ENCODE measurements around the gene ERBB4. TPM values are rescaled to one million over a fixed set of nuclear protein-coding genes. Genes with fewer than 3 reads are reported as not detected.

ERBB4 gene
- total RNA-seq, 1 experiment from 2014 or later = 0.04 TPM

GRCh38 chr2:211458974-211459373, 1079.6 kb downstream of the ERBB4 start:
- Histone ChIP-seq H4K5ac (ENCODE audit: insufficient read length, low read depth, low read length) (no peak overlapping the region), H4K91ac (ENCODE audit: insufficient read length, low read depth, low read length) (no peak overlapping the region), H3K4me2 (ENCODE audit: insufficient read depth, insufficient read length, low read length) (no peak overlapping the region), H4K8ac (replicated peaks; ENCODE audit: insufficient read length, low read depth, low read length) (no peak overlapping the region), H2AFZ (ENCODE audit: low read length) (no peak overlapping the region), H3K9ac (ENCODE audit: extremely low read depth, insufficient read length, low read length) (no peak overlapping the region), H3K4me1 (ENCODE audit: insufficient read depth, low read length) (no peaks in the 10 kb centered on the region; the same call in 1 of the 2 replicates), H2BK5ac (ENCODE audit: insufficient read length, low read length) (no peak overlapping the region), H3T11ph (ENCODE audit: low read length) (no peak overlapping the region), H3K79me2 (ENCODE audit: insufficient read depth, low read length) (no peaks in the 10 kb centered on the region), H3K9me3 (ENCODE audit: control insufficient read depth, low read depth, low read length) (no peaks in the 10 kb centered on the region), H3K79me1 (ENCODE audit: insufficient read depth, low read depth, low read length, poor library complexity, severe bottlenecking) (no peaks in the 10 kb centered on the region), H3K27me3 (ENCODE audit: insufficient read depth, low read length) (no peaks in the 10 kb centered on the region), H4K20me1 (ENCODE audit: control insufficient read depth, insufficient read depth, insufficient read length) (no peaks in the 10 kb centered on the region), H2AK5ac (ENCODE audit: insufficient read length, low read length) (no peak overlapping the region), H2BK12ac (ENCODE audit: insufficient read length, low read depth, low read length) (no peak overlapping the region), H3K23ac (ENCODE audit: insufficient read length, low read depth, low read length) (no peak overlapping the region), H2BK120ac (ENCODE audit: low read depth, low read length, poor library complexity, severe bottlenecking) (no peak overlapping the region), H3K18ac (ENCODE audit: insufficient read length, low read depth, low read length) (no peak overlapping the region), H3K14ac (ENCODE audit: insufficient read depth, low read length) (no peak overlapping the region), H2BK15ac (ENCODE audit: low read depth, low read length) (no peak overlapping the region), H3K4ac (ENCODE audit: low read depth, low read length) (no peak overlapping the region), H3K23me2 (ENCODE audit: insufficient read length, low read depth, low read length, poor library complexity, severe bottlenecking) (no peaks in the 10 kb centered on the region), H2BK20ac (ENCODE audit: low read depth, low read length, poor library complexity, severe bottlenecking) (no peak overlapping the region), H3K27ac (ENCODE audit: insufficient read length, low read depth, low read length) (no peak overlapping the region), H3K56ac (ENCODE audit: insufficient read length, low read depth, low read length) (no peak overlapping the region)
- H3K4me3 Mint-ChIP-seq = no peak overlapping the region
- DNase-seq = no peak
- H3K4me1 Mint-ChIP-seq = peaks cover 22 to 24% of the 10 kb centered on the region in 2 experiments
- WGBS (ENCODE audit: extremely low coverage, insufficient read length, low lambda C conversion rate) = no CpG with 5 or more reads among the region's 1 CpG
- H3K27me3 Mint-ChIP-seq (ENCODE audit: low read depth) = no peaks in the 10 kb centered on the region
- H3K36me3 Mint-ChIP-seq (ENCODE audit: insufficient read depth in 1 of 3, low read depth in 3 of 3) = peaks cover 0 to 11% (median 3%) of the 10 kb centered on the region in 3 experiments; a peak in 4 of 7 replicates
- no peak overlapping the region for H3K27ac Mint-ChIP-seq
- no peaks in the 10 kb centered on the region for H3K9me3 Mint-ChIP-seq
- TF ChIP-seq CTCF (conservative IDR thresholded peaks at IDR 0.05) = no peak

All from H9 (cell line).